Gastroesophageal sphincter (tissue), 3 donors: ENCODE measurements around the gene PSMD5.

Experiments
- CTCF ChIP-seq, 4 experiments: fragments of 200-600 bp in 2 of 4; fragments of 450-650 bp in 2 of 4; sonication (generic) in 1 of 4; IDR thresholded peaks; one replicate each; pipeline ENCODE4 v1.5.1; 2017 to 2019; ENCODE audit warnings: antibody characterized with exemption in 4 of 4, mild to moderate bottlenecking in 2 of 4, moderate library complexity in 2 of 4
- POLR2A ChIP-seq, 2 donors: fragments of 450-650 bp; IDR thresholded peaks; one replicate each; pipeline ENCODE4 v1.6.1; 2017; ENCODE audit warnings: antibody characterized with exemption in 2 of 2, mild to moderate bottlenecking in 2 of 2, moderate library complexity in 1 of 2
- POLR2AphosphoS5 ChIP-seq: sonication (generic); formaldehyde crosslinking; IDR thresholded peaks from one replicate; pipeline ENCODE4 v1.6.1; 2017; ENCODE audit warnings: antibody characterized with exemption

GRCh38 chr9:120869726-120870125, 27.0 kb upstream of the PSMD5 start:
- TF ChIP-seq POLR2AphosphoS5 = no peak
- TF ChIP-seq CTCF (IDR thresholded peaks at IDR 0.05) = no peak
- TF ChIP-seq POLR2A (IDR thresholded peaks at IDR 0.05) = no peak
